IMR-90 (cell line): ENCODE results near the gene CAMK2D.

Experiments used
- CEBPB ChIP-seq: IDR thresholded peaks from 2 replicates; pipeline ENCODE4 v1.6.1; 2012; ENCODE audit warnings: low read depth, low read length, improper control_type of control experiment
- CHD1 ChIP-seq: IDR thresholded peaks from 2 replicates; pipeline ENCODE4 v1.6.1; 2012; ENCODE audit warnings: low read depth, low read length, improper control_type of control experiment
- FOS ChIP-seq: fragments of 150-350 bp; IDR thresholded peaks from 2 replicates; pipeline ENCODE4 v1.6.1; 2016; ENCODE audit warnings: low read depth, low read length
- MAZ ChIP-seq: IDR thresholded peaks from 2 replicates; pipeline ENCODE4 v1.6.1; 2012; ENCODE audit warnings: low read depth, mild to moderate bottlenecking, low read length, improper control_type of control experiment, moderate library complexity, borderline replicate concordance
- POLR2A ChIP-seq: IDR thresholded peaks from 2 replicates; pipeline ENCODE4 v1.6.1; 2012; ENCODE audit warnings: mild to moderate bottlenecking, low read depth, low read length
- RAD21 ChIP-seq: IDR thresholded peaks from 2 replicates; pipeline ENCODE4 v1.6.1; 2012; ENCODE audit warnings: low read length, improper control_type of control experiment
- RCOR1 ChIP-seq: IDR thresholded peaks from 2 replicates; pipeline ENCODE4 v1.6.1; 2012; ENCODE audit warnings: mild to moderate bottlenecking, low read length, improper control_type of control experiment; ENCODE audit not compliant: insufficient replicate concordance
- RFX5 ChIP-seq: IDR thresholded peaks from 2 replicates; pipeline ENCODE4 v1.8.0; 2012; ENCODE audit warnings: low read depth, mild to moderate bottlenecking, low read length, moderate library complexity
- SMC3 ChIP-seq: fragments of 150-350 bp; IDR thresholded peaks from 2 replicates; pipeline ENCODE4 v1.6.1; 2016; ENCODE audit warnings: low read depth, mild to moderate bottlenecking, antibody characterized with exemption, low read length, moderate library complexity
- TF ChIP-seq, protein P1 (sequence below): fragments of 150-350 bp; IDR thresholded peaks from 2 replicates; pipeline ENCODE4 v1.6.1; 2017; ENCODE audit warnings: mild to moderate bottlenecking, antibody characterized with exemption, low read length, low read depth
- TF ChIP-seq, protein P2 (sequence below): conservative IDR thresholded peaks from 2 replicates; pipeline ENCODE4 v1.5.1; 2012; ENCODE audit warnings: mild to moderate bottlenecking, low read depth, low read length, improper control_type of control experiment

- no peak for TF ChIP-seq MAZ
- no peak for TF ChIP-seq POLR2A
- TF ChIP-seq, protein P1, sequence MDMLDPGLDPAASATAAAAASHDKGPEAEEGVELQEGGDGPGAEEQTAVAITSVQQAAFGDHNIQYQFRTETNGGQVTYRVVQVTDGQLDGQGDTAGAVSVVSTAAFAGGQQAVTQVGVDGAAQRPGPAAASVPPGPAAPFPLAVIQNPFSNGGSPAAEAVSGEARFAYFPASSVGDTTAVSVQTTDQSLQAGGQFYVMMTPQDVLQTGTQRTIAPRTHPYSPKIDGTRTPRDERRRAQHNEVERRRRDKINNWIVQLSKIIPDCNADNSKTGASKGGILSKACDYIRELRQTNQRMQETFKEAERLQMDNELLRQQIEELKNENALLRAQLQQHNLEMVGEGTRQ = no peak
- TF ChIP-seq, protein P2, sequence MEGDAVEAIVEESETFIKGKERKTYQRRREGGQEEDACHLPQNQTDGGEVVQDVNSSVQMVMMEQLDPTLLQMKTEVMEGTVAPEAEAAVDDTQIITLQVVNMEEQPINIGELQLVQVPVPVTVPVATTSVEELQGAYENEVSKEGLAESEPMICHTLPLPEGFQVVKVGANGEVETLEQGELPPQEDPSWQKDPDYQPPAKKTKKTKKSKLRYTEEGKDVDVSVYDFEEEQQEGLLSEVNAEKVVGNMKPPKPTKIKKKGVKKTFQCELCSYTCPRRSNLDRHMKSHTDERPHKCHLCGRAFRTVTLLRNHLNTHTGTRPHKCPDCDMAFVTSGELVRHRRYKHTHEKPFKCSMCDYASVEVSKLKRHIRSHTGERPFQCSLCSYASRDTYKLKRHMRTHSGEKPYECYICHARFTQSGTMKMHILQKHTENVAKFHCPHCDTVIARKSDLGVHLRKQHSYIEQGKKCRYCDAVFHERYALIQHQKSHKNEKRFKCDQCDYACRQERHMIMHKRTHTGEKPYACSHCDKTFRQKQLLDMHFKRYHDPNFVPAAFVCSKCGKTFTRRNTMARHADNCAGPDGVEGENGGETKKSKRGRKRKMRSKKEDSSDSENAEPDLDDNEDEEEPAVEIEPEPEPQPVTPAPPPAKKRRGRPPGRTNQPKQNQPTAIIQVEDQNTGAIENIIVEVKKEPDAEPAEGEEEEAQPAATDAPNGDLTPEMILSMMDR = no peak
- TF ChIP-seq RFX5 = no peak
- TF ChIP-seq SMC3 = no peak
- TF ChIP-seq RCOR1 = no peak
- TF ChIP-seq CEBPB = no peak
- no peak for TF ChIP-seq CHD1
- no peak for TF ChIP-seq RAD21
- TF ChIP-seq FOS = no peak
These were observed 303.7 kb downstream of the CAMK2D start for GRCh38 chr4:113457886-113458285.
